Stimulated activated CD4-positive, alpha-beta T cell treated with anti-CD3 and anti-CD28 coated beads, Interleukin-15, amount 100 ng/mL, for 48 hours (primary cell): ENCODE data around the gene ENO2.
A peak's percentile ranks its signal among the peaks of the same experiment; 100 is the strongest.
"Not testable (repeated sequence)": the region's sequence is repeated elsewhere in the genome, so short reads cannot be mapped to it uniquely, and the experiment has no call there.

ENCODE experiments used
- DNase-seq, 2 donors: peaks; one replicate each; pipeline ENCODE4 v3.0.0-alpha.2; 2020; ENCODE audit warnings: low read depth in 2 of 2

Gene ENO2

DNA sequence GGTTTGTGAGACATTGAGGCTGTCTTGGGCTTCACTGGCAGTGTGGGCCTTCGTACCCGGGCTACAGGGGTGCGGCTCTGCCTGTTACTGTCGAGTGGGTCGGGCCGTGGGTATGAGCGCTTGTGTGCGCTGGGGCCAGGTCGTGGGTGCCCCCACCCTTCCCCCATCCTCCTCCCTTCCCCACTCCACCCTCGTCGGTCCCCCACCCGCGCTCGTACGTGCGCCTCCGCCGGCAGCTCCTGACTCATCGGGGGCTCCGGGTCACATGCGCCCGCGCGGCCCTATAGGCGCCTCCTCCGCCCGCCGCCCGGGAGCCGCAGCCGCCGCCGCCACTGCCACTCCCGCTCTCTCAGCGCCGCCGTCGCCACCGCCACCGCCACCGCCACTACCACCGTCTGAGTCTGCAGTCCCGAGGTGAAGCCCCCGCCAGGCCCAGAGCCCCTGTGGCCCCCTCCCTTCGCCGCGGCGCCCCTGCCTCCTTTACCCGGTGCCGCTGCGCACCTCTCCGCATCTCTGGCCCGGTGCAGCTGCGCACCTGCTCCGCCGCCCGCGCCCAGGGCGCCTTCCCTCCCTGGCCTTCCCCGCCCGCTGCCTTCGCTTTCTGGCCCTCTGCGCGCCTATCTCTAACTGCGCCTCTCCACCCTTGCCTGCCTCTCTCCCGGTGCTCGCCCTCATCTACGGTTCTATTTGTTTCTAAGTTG, at the start of gene ENO2:
TSS of gene ENO2 (plus strand) at position 335 of the 701 bp plus-strand sequence. CDS start 1,253 bp downstream, outside the sequence.
- DNase-seq = peak; percentile 66 to 78

DNA sequence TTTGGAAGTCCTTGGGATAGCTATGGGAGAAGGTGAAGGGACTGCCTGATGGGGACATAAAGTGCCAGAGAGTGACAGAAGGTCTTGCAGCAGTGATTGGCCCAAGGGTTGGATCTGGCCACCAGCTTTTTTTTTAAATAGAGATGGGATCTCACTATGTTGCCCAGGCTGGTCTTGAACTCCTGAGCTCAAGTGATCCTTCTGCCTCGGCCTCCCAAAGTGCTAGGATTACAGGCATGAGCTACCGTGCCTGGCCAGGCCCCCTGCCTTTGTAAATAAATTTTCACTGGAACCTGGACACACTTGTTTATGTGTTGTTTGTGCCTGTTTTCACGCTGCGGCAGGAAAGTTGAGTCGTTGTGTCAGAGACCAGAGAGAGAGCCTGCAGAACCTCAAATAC, 49.1 kb upstream of the ENO2 start:
- not testable (repeated sequence) for DNase-seq

DNA sequence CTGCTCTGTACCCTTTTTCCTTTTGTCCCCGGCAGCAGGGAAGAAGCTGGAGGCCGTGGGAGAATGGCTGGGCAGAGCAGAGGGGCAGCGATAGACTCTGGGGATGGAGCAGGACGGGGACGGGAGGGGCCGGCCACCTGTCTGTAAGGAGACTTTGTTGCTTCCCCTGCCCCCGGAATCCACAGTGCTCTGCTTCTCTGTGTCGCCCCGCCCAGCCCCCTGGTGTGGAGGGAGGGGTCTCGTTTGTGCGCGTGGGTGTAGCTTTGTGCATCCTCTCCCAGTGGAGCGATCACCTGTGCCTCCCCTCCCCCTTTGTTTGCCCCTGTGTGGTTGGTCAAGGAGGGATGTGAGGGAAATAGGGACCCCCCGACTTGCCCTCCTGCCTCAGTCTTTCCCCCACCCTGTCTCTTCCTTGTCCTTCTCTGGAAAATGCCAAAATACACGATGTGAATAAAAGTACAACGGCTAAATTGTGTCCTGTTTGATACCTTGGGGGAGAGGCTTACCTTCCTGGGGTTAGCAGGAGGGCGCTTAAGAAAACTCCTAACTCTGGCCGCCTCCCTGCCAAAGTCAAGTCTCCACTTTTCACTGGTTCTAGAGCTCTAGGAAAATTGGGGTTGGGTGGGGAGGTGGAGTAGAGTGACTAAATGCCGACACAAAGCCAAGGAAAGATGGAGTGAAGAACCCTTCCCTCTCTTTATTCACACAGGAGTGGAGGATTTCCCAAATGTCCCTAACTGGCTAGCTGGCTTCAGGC, 48.0 kb upstream of the ENO2 start:
- no peak for DNase-seq

DNA sequence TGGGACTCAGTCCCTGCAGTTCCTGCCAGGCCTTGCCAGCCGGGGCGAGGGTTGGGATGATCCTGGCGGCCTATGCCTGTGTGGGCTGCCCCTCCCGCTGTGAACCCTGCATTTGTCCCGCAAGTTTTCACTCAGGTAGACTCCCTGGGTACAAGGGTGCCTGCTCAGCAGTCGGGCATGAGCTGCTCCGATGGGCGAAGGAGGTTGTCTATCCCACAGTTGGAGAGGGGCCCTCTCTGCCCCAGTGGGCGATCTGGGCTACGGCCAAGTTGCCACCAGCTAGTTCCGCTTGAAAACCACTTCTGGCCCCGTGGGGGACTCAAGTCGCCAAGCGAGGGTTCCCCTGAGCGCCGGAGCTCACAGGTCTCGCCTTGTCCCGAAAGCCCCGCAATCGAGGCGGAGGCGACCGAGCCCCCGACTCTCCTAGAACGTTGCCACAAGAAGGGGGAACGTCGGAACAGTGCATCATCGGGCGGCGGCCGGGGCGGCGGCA, 47.4 kb upstream of the ENO2 start:
- DNase-seq = no peak

DNA sequence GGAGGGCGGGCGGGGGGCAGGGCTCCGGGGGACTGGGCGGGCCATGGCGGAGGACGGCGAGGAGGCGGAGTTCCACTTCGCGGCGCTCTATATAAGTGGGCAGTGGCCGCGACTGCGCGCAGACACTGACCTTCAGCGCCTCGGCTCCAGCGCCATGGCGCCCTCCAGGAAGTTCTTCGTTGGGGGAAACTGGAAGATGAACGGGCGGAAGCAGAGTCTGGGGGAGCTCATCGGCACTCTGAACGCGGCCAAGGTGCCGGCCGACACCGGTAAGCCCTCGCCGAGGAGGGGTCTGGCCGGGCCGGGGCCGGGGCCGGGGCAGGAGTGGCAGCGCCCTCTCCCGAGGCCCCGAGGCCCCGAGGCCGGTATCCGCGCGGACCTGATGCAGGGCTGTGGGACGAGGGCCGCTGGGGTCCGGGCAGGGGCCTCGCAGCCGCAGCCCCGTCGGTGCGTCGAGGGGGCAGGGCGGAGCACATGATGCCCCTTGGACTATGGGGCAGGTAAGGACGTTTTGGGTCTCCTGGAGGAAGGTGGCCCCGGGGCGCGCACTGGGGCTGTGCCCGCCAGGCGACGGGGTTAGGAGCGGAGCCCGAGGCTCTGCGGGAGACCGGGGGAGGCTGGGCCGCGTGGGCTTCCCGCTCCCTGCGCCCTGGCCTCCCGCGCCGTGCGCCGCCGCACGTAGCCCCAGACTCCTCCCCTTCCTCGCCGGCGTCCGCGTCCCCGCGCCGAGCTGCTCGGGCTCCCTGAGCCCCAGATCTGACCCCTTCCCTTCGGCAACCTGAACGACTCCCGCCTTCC, 46.8 kb upstream of the ENO2 start, which contains the start of gene TPI1:
TSS of gene TPI1 (plus strand) at position 119 of the 798 bp plus-strand sequence. CDS start at position 155, 36 bp downstream.
- DNase-seq = peak; percentile 66 to 78

DNA sequence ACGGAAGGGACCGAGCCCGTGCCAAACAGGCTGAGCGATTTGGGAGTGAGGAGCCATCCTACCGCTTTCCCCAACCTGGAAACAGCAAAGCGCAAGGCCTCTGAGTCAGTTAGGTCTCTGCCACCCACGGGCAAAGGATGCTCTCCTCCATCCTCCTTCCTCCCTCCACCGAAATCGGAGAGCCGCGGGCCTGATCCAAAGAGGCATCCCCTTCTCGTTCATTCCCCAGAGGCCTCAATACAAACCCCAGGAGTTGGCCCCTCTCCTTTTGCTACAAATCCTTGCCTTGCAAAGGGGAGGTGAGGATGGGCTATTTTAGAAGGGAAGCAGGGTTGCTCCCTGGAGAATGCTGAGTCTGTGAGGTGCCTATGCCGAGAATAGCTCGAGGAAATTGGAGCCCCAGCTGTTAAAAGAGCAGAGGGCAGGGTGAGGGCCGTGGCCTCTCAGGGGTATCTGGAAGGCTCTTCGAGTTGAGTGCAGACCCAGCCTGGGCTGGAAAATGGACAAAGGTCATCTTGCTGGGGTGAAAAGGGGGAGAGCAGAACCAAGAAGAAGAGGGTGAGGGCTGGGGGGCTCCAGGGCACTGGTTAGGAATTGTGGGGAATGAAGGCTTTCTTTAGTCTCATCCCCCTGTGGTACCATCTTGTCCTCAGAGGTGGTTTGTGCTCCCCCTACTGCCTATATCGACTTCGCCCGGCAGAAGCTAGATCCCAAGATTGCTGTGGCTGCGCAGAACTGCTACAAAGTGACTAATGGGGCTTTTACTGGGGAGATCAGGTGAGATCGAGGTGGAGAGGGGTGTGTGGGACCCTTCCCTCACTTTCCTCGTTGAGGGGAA, 46.0 kb upstream of the ENO2 start:
- no peak for DNase-seq

DNA sequence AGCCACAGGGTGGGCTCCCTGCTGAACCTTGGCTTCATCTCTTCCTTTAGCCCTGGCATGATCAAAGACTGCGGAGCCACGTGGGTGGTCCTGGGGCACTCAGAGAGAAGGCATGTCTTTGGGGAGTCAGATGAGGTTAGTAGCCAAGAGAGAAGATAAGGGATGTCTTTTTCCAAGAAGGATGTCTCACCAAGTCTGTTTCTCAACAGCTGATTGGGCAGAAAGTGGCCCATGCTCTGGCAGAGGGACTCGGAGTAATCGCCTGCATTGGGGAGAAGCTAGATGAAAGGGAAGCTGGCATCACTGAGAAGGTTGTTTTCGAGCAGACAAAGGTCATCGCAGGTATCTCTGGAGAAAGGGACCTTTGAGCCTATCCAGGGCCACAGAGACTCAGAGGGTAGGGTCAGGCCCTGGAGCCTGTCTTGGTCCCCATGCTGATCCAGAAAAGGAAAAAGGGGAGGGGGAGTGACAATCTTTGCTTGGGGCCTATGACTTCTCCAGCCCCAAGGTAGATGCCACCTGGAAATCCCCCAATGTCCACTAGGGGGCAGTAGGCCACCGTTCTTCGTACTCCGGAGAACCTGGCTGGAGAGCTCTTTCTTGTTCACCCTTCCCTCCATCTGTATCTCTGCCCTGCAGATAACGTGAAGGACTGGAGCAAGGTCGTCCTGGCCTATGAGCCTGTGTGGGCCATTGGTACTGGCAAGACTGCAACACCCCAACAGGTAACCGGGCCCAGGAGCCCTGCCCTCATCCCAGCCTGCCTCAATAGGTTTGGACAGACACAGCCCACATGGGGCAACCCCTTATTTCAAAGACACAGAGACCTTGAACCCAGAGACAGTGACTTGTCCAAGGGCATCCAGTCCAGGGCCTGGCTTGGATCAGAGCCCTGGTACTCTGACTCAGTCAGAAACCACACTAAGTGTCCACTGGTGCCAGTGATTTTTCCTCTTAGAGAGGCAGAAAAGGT, 45.0 kb upstream of the ENO2 start:
- peak; percentile 68 to 77 for DNase-seq

DNA sequence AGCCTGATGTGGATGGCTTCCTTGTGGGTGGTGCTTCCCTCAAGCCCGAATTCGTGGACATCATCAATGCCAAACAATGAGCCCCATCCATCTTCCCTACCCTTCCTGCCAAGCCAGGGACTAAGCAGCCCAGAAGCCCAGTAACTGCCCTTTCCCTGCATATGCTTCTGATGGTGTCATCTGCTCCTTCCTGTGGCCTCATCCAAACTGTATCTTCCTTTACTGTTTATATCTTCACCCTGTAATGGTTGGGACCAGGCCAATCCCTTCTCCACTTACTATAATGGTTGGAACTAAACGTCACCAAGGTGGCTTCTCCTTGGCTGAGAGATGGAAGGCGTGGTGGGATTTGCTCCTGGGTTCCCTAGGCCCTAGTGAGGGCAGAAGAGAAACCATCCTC, 44.1 kb upstream of the ENO2 start:
- DNase-seq = not testable (repeated sequence)

DNA sequence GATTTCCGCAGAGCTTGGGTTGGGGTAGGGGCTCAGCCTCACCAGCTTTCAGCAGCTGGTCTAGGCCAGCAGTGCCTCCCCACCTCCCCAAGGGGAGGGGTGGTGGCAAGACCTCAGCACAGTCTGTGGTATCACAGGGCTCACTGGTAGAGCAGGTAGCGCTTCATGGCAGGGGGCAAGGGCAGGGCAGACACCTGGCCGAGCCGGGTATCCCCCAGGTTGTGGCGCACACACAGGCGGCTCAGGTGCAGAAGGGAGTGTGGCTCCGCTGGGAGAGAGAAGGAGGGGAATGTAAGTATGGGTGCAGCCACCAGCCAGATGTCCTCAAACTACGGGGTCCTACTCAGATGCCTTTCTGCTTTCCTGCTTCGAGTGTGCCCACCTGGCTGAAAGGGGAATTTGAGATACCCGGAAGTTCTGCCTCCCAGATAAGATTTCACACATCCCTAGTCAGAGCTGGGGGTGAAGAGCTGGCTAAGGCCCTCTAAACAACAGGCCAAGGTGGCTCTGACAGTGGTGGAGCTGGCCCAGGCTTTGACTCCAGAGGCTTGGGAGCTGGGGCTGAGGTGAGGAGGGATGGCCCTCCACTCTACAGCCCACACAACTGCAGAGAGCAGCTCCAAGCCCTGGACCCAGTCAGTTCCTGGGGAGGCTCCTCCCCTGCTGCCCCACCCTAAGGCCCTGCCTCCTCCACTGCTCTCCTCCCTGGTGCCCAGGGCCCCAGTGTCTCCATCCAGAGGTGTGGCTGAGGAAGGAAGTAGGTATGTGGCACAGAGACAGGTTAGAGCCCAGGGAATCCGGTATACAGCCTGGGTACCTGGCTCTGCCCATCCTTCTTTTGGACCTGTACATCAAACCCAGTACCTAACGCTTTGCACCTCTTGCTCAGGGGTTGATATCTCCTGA, 43.1 kb upstream of the ENO2 start:
- peak in 1 of 2 donors; percentile 41 for DNase-seq

DNA sequence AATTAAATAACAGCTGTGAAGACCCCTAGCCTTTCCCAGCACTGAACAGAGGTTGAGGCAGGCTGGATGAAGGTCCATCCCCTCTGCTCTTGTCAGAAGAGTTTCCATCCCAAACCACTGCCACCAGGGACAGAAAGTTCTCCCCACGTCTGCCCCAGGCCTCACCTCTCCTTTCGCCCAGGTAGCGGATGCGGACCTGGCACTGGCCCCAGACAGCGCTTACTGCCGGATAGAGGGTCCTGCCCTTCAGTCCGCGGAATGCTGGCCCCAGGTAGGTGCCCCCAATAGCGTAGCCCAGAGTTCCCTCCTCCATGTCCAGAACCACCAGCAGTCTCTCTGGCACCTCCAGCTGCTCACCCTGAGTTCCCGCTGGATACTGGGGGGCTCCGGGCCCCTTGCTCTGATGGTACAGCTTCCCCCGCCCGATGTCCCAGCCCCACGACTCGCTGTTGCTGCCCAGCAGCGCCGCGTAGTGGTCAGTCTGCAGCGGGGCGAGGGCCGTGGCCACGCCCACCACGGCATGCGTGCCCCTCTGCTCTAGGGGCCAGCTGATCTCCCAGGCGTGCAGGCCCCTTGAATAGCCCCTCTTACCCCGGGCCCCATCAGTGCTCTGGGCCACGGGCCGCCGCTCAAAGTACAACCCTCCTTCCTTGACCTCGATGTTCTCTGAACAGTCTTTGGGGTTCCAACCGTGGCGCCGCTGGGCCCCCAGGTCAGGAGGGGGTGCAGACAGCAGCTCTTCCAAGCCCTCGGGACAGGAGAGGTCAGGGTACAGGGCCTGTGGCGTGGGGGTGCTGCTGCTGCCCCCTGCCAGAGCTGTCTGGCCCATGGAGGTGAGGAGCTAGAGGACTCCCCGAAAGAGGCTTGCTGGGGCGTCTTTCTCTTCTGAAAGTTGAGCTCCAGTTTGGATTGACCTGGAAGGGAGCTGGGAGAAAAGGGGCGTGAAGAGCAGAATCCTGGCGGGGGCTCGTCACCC, 42.0 kb upstream of the ENO2 start:
- peak; percentile 62 to 81 for DNase-seq

DNA sequence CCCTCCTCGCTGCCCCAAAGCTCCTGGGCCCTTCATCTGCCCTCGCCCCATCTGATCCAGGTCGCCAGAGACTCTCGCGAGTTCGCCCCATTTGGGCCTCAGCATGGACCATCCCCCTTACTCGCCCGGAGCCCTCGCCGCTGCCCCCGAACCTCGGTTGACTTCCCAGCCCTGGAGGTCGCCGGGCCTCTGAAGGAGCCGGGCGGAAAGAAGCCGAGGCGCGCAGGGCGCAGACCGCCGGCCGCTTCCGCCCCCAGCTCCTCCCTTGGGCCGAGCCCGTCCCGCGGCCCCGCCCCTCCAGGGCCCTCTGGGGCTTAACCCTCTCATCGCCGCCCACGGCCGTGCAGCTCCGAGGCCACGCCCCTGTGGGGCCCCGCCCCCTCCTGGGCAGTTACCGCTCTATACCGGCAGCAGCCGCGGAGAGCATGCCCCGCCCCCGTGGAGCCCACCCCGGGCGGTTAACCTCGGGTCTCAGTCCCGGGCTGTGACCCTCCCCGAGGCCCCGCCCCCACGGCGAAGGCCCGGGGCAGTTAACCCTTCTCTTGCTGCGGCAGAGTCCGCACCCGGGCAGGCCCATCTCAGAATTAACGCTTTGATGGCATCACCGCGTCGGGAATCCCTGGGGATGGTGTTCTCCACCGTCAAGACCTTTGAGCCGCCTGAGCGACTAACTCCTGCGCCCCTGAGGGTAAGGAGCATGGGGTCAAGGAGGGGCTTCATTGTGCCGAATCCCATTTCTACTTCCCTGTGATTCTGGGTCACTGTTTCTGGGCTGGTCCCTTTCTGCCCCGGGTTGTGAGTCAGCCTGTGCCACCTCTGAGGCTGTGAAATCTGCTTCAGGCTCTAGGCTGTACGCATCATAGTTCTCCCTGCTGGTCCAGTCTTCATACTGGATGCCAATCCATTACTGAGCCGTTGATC, 41.0 kb upstream of the ENO2 start, which contains the start of gene SPSB2:
TSS of gene SPSB2 (minus strand) at position 210 of the 921 bp plus-strand sequence. CDS start 402 bp downstream, outside the sequence.
- DNase-seq = peak; percentile 96 to 100

DNA sequence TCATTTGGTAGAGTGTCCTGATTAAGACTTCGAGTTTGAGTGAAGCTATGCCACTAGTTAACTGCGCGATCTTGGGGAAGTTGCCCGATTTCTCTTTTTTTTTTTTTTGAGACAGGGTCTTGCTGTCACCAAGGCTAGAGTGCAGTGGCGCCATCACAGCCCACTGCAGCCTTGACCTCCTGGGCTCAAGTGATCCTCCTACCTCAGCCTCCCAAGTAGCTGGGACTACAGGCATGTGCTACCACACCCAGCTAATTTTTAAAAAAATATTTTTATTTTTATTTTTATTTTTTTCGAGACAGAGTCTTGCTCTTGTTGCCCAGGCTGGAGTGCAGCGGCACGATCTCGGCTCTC, 40.4 kb upstream of the ENO2 start:
- DNase-seq = not testable (repeated sequence)

DNA sequence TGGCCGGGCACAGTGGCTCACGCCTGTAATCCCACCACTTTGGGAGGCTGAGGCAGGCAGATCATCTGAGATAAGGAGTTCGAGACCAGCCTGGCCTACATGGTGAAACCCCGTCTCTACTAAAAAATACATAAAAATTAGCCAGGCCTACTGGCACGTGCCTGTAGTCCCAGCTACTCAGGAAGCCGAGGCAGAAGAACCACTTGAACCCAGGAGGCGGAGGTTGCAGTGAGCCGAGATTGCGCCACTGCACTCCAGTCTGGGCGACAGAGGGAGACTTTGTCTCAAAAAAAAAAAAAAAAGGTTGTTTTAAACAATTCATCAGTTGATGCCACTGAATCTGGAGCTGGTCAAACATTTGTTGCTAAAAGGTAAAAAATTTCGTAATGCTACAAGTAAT, 34.6 kb upstream of the ENO2 start:
- DNase-seq = not testable (repeated sequence)

DNA sequence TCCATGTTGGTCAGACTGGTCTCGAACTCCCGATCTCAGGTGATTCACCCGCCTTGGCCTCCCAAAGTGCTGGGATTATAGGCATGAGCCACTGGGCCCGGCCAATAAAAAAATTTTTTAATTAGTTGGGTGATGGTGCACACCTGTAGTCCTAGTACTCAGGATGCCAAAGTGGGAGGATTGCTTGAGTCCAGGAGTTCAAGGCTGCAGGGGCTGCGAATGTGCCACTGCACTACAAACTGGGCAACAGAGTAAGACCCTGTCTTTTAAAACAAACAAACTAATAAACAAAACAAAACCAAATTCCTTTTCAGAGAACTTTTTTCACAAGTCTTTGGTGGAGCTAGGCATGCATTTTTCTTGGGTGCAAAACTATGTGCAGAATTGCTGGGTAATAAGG, 31.1 kb upstream of the ENO2 start:
- DNase-seq = no peak

DNA sequence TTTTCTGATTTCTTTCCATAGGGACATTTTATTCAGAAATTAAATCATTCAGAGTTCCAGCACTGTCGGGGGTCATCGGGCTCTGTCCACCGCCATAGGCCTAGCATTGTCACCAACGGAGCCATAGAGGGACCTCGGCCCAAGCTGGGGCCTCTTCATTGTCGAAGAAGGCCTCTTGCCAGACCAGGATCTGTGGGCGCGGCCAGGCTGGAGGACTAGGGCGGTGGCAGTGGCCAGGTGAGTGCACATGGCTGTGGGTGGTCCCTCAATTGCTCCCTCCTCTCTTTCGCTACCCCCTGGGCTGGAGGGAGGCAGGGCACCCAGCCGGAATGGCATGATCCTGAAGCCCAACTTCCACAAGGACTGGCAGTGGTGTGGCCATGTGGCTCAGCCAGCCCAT, 30.7 kb upstream of the ENO2 start:
- no peak for DNase-seq

DNA sequence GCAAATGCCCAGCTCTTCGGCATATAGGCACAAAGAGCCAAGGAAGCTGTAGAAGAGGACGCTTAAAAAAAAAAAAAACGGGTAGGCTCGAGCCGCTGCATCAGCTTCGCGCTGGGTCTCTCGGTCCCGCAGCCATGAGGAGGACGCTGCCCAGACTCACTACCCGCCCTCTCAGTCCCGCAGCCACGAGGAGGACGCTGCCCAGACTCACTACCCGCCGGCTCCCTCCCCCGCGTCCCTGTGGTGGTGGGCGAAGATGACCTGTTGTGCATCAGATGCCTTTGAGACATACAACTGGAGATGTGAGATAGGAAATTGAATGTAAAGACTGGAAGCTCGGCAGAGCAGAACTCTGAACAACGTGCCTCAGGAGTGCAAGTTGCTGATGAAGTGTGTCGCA, 29.8 kb upstream of the ENO2 start:
- DNase-seq = no peak
